BJ (cell line): ENCODE data around the gene CDC16. TPM values are rescaled to one million over a fixed set of nuclear protein-coding genes. Genes with fewer than 3 reads are reported as not detected.

Experiments used
- CTCF ChIA-PET: fragments of 350-600 bp; formaldehyde crosslinking; extraction: SDS; loops from one replicate; lab custom pipeline; 2021; ENCODE audit warnings: antibody characterized with exemption, inconsistent platforms; lab: Yijun Ruan, JAX
- POLR2A ChIA-PET: fragments of 300-600 bp; sonication (Branson Sonifier 250); formaldehyde crosslinking; extraction: SDS; loops from one replicate; lab custom pipeline; 2021; ENCODE audit warnings: antibody characterized with exemption; lab: Charles Lee
- DNase-seq: peaks from one replicate; pipeline ENCODE4 v3.0.0-alpha.2; 2011; ENCODE audit warnings: low read depth
- H3K27me3 ChIP-seq: 2 replicates; pipeline ENCODE4 v1.6.0; 2011; ENCODE audit warnings: low read length; ENCODE audit not compliant: control insufficient read depth, insufficient read depth
- H3K36me3 ChIP-seq: 2 replicates; pipeline ENCODE4 v1.5.1; 2011; ENCODE audit warnings: low read length; ENCODE audit not compliant: control insufficient read depth, insufficient read depth
- H3K4me3 ChIP-seq: 2 replicates; pipeline ENCODE4 v1.5.1; 2011; ENCODE audit warnings: low read depth, mild to moderate bottlenecking, control low read depth, low read length
- CTCF ChIP-seq: IDR thresholded peaks from 2 replicates; pipeline ENCODE4 v1.5.1; 2011; ENCODE audit warnings: low read depth, mild to moderate bottlenecking, control low read depth, inconsistent platforms, low read length, moderate library complexity; ENCODE audit not compliant: insufficient read depth
- polyA plus RNA-seq: library from polyadenylated mRNA; depleted of rRNA; stranded (reverse); fragments of >200 nt; gene quantifications from 2 replicates; pipeline ENCODE4 v1.2.3, GENCODE V29; 2011

The CDC16 gene
- polyA plus RNA-seq, 1 experiment, result 55.8 TPM

GRCh38 chr13:114264886-114265611 lies 30.4 kb downstream of the CDC16 start:
- TF ChIP-seq CTCF, result no peak
- CTCF ChIA-PET, result no interaction called here
- Histone ChIP-seq H3K4me3 (no peak overlapping the region), H3K27me3 (no peaks in the 10 kb centered on the region), H3K36me3 (peaks cover 30% of the 10 kb centered on the region)
- no peak for DNase-seq
- POLR2A ChIA-PET, result interaction anchor here (0.5 to 0.7 kb wide), 2 partner anchors 15 to 332 kb away, joined by 3 to 8 read pairs; no protein-coding TSS in a partner anchor

- no peaks in the 10 kb centered on the region for H3K27me3 ChIP-seq
- CTCF ChIA-PET, result no interaction called here
- H3K4me3 ChIP-seq, result no peak overlapping the region
- TF ChIP-seq CTCF, result no peak
- H3K36me3 ChIP-seq, result peaks cover 28% of the 10 kb centered on the region
- POLR2A ChIA-PET, result interaction anchor here (0.7 kb wide), 1 partner anchor 9 kb away, joined by 3 read pairs; no protein-coding TSS in a partner anchor
- DNase-seq, result no peak
Observed at GRCh38 chr13:114266241-114266640, 31.5 kb downstream of the CDC16 start.

GRCh38 chr13:114268344-114269280 lies 33.9 kb downstream of the CDC16 start:
- no peak overlapping the region for H3K4me3 ChIP-seq
- H3K27me3 ChIP-seq, result no peaks in the 10 kb centered on the region
- ChIA-PET POLR2A (no interaction called here), CTCF (no interaction called here)
- H3K36me3 ChIP-seq, result peaks cover 27% of the 10 kb centered on the region
- DNase-seq, result no peak
- no peak for TF ChIP-seq CTCF

GRCh38 chr13:114269281-114269770 lies 34.6 kb downstream of the CDC16 start:
- ChIA-PET POLR2A (no interaction called here), CTCF (no interaction called here)
- H3K27me3 ChIP-seq, result no peaks in the 10 kb centered on the region
- no peak overlapping the region for H3K4me3 ChIP-seq
- no peak for DNase-seq
- H3K36me3 ChIP-seq, result peaks cover 27% of the 10 kb centered on the region
- no peak for TF ChIP-seq CTCF

GRCh38 chr13:114272977-114273376 lies 38.3 kb downstream of the CDC16 start:
- ChIA-PET CTCF (no interaction called here), POLR2A (no interaction called here)
- H3K27me3 ChIP-seq, result no peaks in the 10 kb centered on the region
- H3K36me3 ChIP-seq, result peaks cover 22% of the 10 kb centered on the region
- DNase-seq, result no peak
- no peak for TF ChIP-seq CTCF
- H3K4me3 ChIP-seq, result no peak overlapping the region
